ENCODE results near the gene SCGB1D1. TPM values are rescaled to one million over a fixed set of nuclear protein-coding genes. Genes with fewer than 3 reads are reported as not detected.

The SCGB1D1 gene
- total RNA-seq, 4 donors from 2014 or later: not detected

DNA sequence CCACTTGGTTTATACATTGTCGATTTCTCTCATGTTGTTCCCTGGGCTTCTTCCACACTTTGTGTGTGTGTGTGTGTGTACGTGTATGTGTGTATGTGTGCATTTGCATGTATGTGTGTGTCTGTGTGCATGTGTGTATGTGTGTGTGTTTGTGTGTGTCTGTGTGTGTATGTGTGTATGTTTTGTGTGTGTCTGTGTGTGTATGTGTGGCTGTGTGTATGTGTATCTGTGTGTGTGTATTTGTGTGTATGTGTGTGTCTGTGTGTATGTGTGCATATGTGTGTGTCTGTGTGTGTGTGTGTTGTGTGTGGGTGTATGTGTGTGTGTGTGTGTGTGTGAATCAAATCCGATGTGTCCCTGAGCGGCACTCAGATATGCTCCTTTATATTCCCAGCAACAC lies 47.5 kb downstream of the SCGB1D1 start:
- Histone ChIP-seq H3K9me3 (no peaks in the 10 kb centered on the region), H3K27ac (no peak overlapping the region), H3K27me3 (peaks cover 24% of the 10 kb centered on the region), H3K4me1 (peaks cover 9% of the 10 kb centered on the region), H3K36me3 (no peaks in the 10 kb centered on the region), H3K4me3 (no peak overlapping the region)
- TF ChIP-seq POLR2A (IDR thresholded peaks at IDR 0.05): no peak
- no peak for TF ChIP-seq POLR2AphosphoS5 (IDR thresholded peaks at IDR 0.05)
- no peak for TF ChIP-seq EP300 (IDR thresholded peaks at IDR 0.05)
- TF ChIP-seq CTCF (IDR thresholded peaks at IDR 0.05): no peak
- DNase-seq (ENCODE audit: low spot score in 2 of 2): no peak
- WGBS: 64% methylated on average over 4 of the region's 4 CpGs

DNA sequence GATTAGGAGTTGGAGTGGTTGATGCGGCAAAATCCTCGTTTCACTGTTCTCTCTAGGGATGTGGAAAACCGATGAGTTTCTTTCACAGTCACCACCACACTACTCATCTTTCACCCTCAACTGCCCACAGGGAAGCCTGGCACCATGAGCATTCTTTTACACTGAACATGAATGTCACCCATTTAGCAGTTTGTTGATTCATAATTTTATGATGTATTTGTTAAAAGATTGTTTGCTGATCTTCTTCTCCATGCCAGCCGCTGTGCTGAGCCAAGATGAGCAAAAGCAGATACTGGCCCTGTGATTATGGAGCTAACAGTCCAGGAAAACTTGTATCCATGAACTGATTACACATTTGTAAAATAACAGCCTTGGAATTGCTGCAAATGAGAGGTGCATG lies 48.1 kb downstream of the SCGB1D1 start:
- no peak for TF ChIP-seq POLR2AphosphoS5 (IDR thresholded peaks at IDR 0.05)
- TF ChIP-seq CTCF (IDR thresholded peaks at IDR 0.05): no peak
- TF ChIP-seq POLR2A (IDR thresholded peaks at IDR 0.05): no peak
- TF ChIP-seq EP300 (IDR thresholded peaks at IDR 0.05): no peak
- peaks cover 9% of the 10 kb centered on the region for H3K4me1 ChIP-seq
- WGBS: 84% methylated on average over 4 of the region's 4 CpGs
- peaks cover 24% of the 10 kb centered on the region for H3K27me3 ChIP-seq
- H3K36me3 ChIP-seq: no peaks in the 10 kb centered on the region
- H3K27ac ChIP-seq: no peak overlapping the region
- DNase-seq (ENCODE audit: low spot score in 2 of 2): no peak
- H3K4me3 ChIP-seq: no peak overlapping the region
- H3K9me3 ChIP-seq: no peaks in the 10 kb centered on the region

- H3K27ac ChIP-seq: no peak overlapping the region
These were observed 51.1 kb downstream of the SCGB1D1 start for GRCh38 chr11:62241095-62241494.

GRCh38 chr11:62242021-62242420 lies 52.0 kb downstream of the SCGB1D1 start, which contains the start of gene SCGB1D2:
SCGB1D2 (plus strand) TSS chr11:62242239; CDS start chr11:62242308, 69 bp downstream.
- TF ChIP-seq EP300 (IDR thresholded peaks at IDR 0.05) (no peak), POLR2AphosphoS5 (IDR thresholded peaks at IDR 0.05) (no peak), POLR2A (IDR thresholded peaks at IDR 0.05) (no peak), CTCF (IDR thresholded peaks at IDR 0.05) (no peak)
- H3K27me3 ChIP-seq: peaks cover 36% of the 10 kb centered on the region
- H3K4me3 ChIP-seq: no peak within 1 kb of the TSS
- H3K9me3 ChIP-seq: no peaks in the 10 kb centered on the region
- WGBS: 27% methylated on average over 3 of the region's 3 CpGs
- peak within 1 kb of the TSS; percentile 18 for H3K27ac ChIP-seq
- peak; percentile 70 to 83 for DNase-seq (ENCODE audit: low spot score in 2 of 2)
- peaks cover 9% of the 10 kb centered on the region for H3K4me1 ChIP-seq
- H3K36me3 ChIP-seq: no peaks in the 10 kb centered on the region

More at GRCh38 chr11:62241095-62241494, 51.1 kb downstream of the SCGB1D1 start:
- H3K36me3 ChIP-seq: no peaks in the 10 kb centered on the region
- H3K4me3 ChIP-seq: no peak overlapping the region
- no peak for DNase-seq (ENCODE audit: low spot score in 2 of 2)
- no peak for TF ChIP-seq CTCF (IDR thresholded peaks at IDR 0.05)
- TF ChIP-seq POLR2AphosphoS5 (IDR thresholded peaks at IDR 0.05): no peak
- no peak for TF ChIP-seq POLR2A (IDR thresholded peaks at IDR 0.05)
- TF ChIP-seq EP300 (IDR thresholded peaks at IDR 0.05): no peak
- peaks cover 36% of the 10 kb centered on the region for H3K27me3 ChIP-seq
- WGBS: 87% methylated on average over 3 of the region's 3 CpGs
- no peaks in the 10 kb centered on the region for H3K9me3 ChIP-seq
- H3K4me1 ChIP-seq: peaks cover 9% of the 10 kb centered on the region

Other genes starting within 250 kb of the SCGB1D1 start
- gene BEST1, start 239.9 kb upstream of the SCGB1D1 start, total RNA-seq: 1 to 10 TPM; 1.5 to 4.1 (median 2.5) TPM
- gene FTH1, start 222.6 kb upstream of the SCGB1D1 start, total RNA-seq: 1,000 to 10,000 TPM in 2 of 4 donors, 100 to 1,000 TPM in 2; 578 to 1,480 (median 967) TPM
- gene INCENP, start 66.2 kb upstream of the SCGB1D1 start, total RNA-seq: 10 to 100 TPM; 31.6 to 52.4 (median 33.9) TPM
- 10 to 100 TPM in 1 of 4 donors, 1 to 10 TPM in 3; 3.9 to 37.4 (median 6.2) TPM for gene SCGB2A1, start 18.5 kb downstream of the SCGB1D1 start, total RNA-seq
- 1,000 to 10,000 TPM in 1 of 4 donors, 100 to 1,000 TPM in 3; 278 to 1,370 (median 516) TPM for gene SCGB1D2, start 52.0 kb downstream of the SCGB1D1 start, total RNA-seq
- gene SCGB2A2, start 79.9 kb downstream of the SCGB1D1 start, total RNA-seq: 1,000 to 10,000 TPM in 3 of 4 donors, 100 to 1,000 TPM in 1; 737 to 2,318 (median 1,548) TPM
- gene SCGB1D4, start 108.9 kb downstream of the SCGB1D1 start, total RNA-seq: not detected
- 10 to 100 TPM in 1 of 4 donors, 1 to 10 TPM in 3; 2.5 to 10.5 (median 5.2) TPM for gene ASRGL1, start 147.2 kb downstream of the SCGB1D1 start, total RNA-seq
- not detected for gene SCGB1A1, start 228.8 kb downstream of the SCGB1D1 start, total RNA-seq